ENCODE data around the gene IQCH.
"Not testable (repeated sequence)": the region's sequence is repeated elsewhere in the genome, so short reads cannot be mapped to it uniquely, and the experiment has no call there.

The IQCH gene

GRCh38 chr15:67415181-67415580, 160.6 kb downstream of the IQCH start:
- Mint-ChIP-seq H3K27ac (no peak overlapping the region), H3K27me3 (peaks cover 3% of the 10 kb centered on the region), H3K36me3 (peaks cover 17% of the 10 kb centered on the region), H3K9me3 (no peaks in the 10 kb centered on the region), H3K4me1 (no peaks in the 10 kb centered on the region), H3K4me3 (no peak overlapping the region)
- no peak for DNase-seq (ENCODE audit: low spot score in 2 of 2)
- no peak for ATAC-seq (ENCODE audit: low read depth)

- Mint-ChIP-seq H3K4me1 (no peaks in the 10 kb centered on the region), H3K27me3 (peaks cover 3% of the 10 kb centered on the region), H3K27ac (no peak overlapping the region), H3K36me3 (peaks cover 17% of the 10 kb centered on the region), H3K9me3 (no peaks in the 10 kb centered on the region), H3K4me3 (no peak overlapping the region)
- no peak for ATAC-seq (ENCODE audit: low read depth)
- DNase-seq (ENCODE audit: low spot score in 2 of 2): no peak
Observed at GRCh38 chr15:67416891-67417290, 162.3 kb downstream of the IQCH start.

GRCh38 chr15:67419705-67420104, 165.1 kb downstream of the IQCH start:
- Mint-ChIP-seq H3K9me3 (no peaks in the 10 kb centered on the region), H3K27me3 (no peaks in the 10 kb centered on the region), H3K27ac (no peak overlapping the region), H3K36me3 (peaks cover 8% of the 10 kb centered on the region), H3K4me3 (no peak overlapping the region), H3K4me1 (no peaks in the 10 kb centered on the region)
- ATAC-seq (ENCODE audit: low read depth) (no peak), DNase-seq (ENCODE audit: low spot score in 2 of 2) (no peak)

GRCh38 chr15:67420137-67420536, 165.6 kb downstream of the IQCH start:
- no peak overlapping the region for H3K4me3 Mint-ChIP-seq
- no peak overlapping the region for H3K27ac Mint-ChIP-seq
- no peaks in the 10 kb centered on the region for H3K27me3 Mint-ChIP-seq
- H3K9me3 Mint-ChIP-seq: no peaks in the 10 kb centered on the region
- ATAC-seq (ENCODE audit: low read depth) (no peak), DNase-seq (ENCODE audit: low spot score in 2 of 2) (no peak)
- no peaks in the 10 kb centered on the region for H3K4me1 Mint-ChIP-seq
- H3K36me3 Mint-ChIP-seq: peaks cover 5% of the 10 kb centered on the region

GRCh38 chr15:67421105-67421504, 166.5 kb downstream of the IQCH start:
- no peak overlapping the region for H3K4me3 Mint-ChIP-seq
- no peak overlapping the region for H3K27ac Mint-ChIP-seq
- no peaks in the 10 kb centered on the region for H3K27me3 Mint-ChIP-seq
- no peak for DNase-seq (ENCODE audit: low spot score in 2 of 2)
- no peaks in the 10 kb centered on the region for H3K9me3 Mint-ChIP-seq
- no peaks in the 10 kb centered on the region for H3K4me1 Mint-ChIP-seq
- peaks cover 2% of the 10 kb centered on the region for H3K36me3 Mint-ChIP-seq
- ATAC-seq (ENCODE audit: low read depth): no peak

- Mint-ChIP-seq H3K27ac (no peak overlapping the region), H3K4me3 (no peak overlapping the region), H3K36me3 (peaks cover 2% of the 10 kb centered on the region), H3K27me3 (no peaks in the 10 kb centered on the region), H3K9me3 (no peaks in the 10 kb centered on the region), H3K4me1 (no peaks in the 10 kb centered on the region)
- ATAC-seq (ENCODE audit: low read depth): no peak
- DNase-seq (ENCODE audit: low spot score in 2 of 2): no peak
Observed at GRCh38 chr15:67422296-67422695, 167.7 kb downstream of the IQCH start.

- peak; percentile 7 to 26 for DNase-seq (ENCODE audit: low spot score in 2 of 2)
- no peak overlapping the region for H3K27ac Mint-ChIP-seq
- no peaks in the 10 kb centered on the region for H3K4me1 Mint-ChIP-seq
Observed at GRCh38 chr15:67433495-67434099, 179.0 kb downstream of the IQCH start.

GRCh38 chr15:67436351-67437250, 182.0 kb downstream of the IQCH start:
- H3K27me3 Mint-ChIP-seq; H3K27ac Mint-ChIP-seq; H3K4me3 Mint-ChIP-seq; H3K9me3 Mint-ChIP-seq; DNase-seq (ENCODE audit: low spot score in 2 of 2); ATAC-seq (ENCODE audit: low read depth); H3K4me1 Mint-ChIP-seq: not testable (repeated sequence)
- H3K36me3 Mint-ChIP-seq: peaks cover 19% of the 10 kb centered on the region

More at GRCh38 chr15:67433495-67434099, 179.0 kb downstream of the IQCH start:
- no peaks in the 10 kb centered on the region for H3K9me3 Mint-ChIP-seq
- H3K4me3 Mint-ChIP-seq: no peak overlapping the region
- H3K27me3 Mint-ChIP-seq: no peaks in the 10 kb centered on the region
- no peak for ATAC-seq (ENCODE audit: low read depth)
- peaks cover 13% of the 10 kb centered on the region for H3K36me3 Mint-ChIP-seq

- Mint-ChIP-seq H3K4me1 (no peaks in the 10 kb centered on the region), H3K27me3 (no peaks in the 10 kb centered on the region), H3K36me3 (peaks cover 13% of the 10 kb centered on the region), H3K9me3 (peaks cover 3% of the 10 kb centered on the region), H3K27ac (no peak overlapping the region), H3K4me3 (no peak overlapping the region)
- DNase-seq (ENCODE audit: low spot score in 2 of 2) (no peak), ATAC-seq (ENCODE audit: low read depth) (no peak)
Observed at GRCh38 chr15:67444100-67444499, 189.5 kb downstream of the IQCH start.

- no peak overlapping the region for H3K27ac Mint-ChIP-seq
- ATAC-seq (ENCODE audit: low read depth): no peak
- H3K27me3 Mint-ChIP-seq: no peaks in the 10 kb centered on the region
- H3K4me1 Mint-ChIP-seq: no peaks in the 10 kb centered on the region
- H3K36me3 Mint-ChIP-seq: peaks cover 5% of the 10 kb centered on the region
- DNase-seq (ENCODE audit: low spot score in 2 of 2): no peak
- H3K4me3 Mint-ChIP-seq: no peak overlapping the region
- H3K9me3 Mint-ChIP-seq: peaks cover 3% of the 10 kb centered on the region
Observed at GRCh38 chr15:67446449-67446848, 191.9 kb downstream of the IQCH start.

GRCh38 chr15:67448372-67448771, 193.8 kb downstream of the IQCH start:
- ATAC-seq (ENCODE audit: low read depth); DNase-seq (ENCODE audit: low spot score in 2 of 2); H3K4me1 Mint-ChIP-seq; H3K36me3 Mint-ChIP-seq; H3K4me3 Mint-ChIP-seq; H3K27me3 Mint-ChIP-seq; H3K27ac Mint-ChIP-seq; H3K9me3 Mint-ChIP-seq: not testable (repeated sequence)

- H3K9me3 Mint-ChIP-seq; H3K36me3 Mint-ChIP-seq; H3K4me1 Mint-ChIP-seq; H3K27ac Mint-ChIP-seq; ATAC-seq (ENCODE audit: low read depth); H3K4me3 Mint-ChIP-seq; H3K27me3 Mint-ChIP-seq; DNase-seq (ENCODE audit: low spot score in 2 of 2): not testable (repeated sequence)
Observed at GRCh38 chr15:67453703-67454102, 199.1 kb downstream of the IQCH start.

- no peak overlapping the region for H3K4me3 Mint-ChIP-seq
- H3K4me1 Mint-ChIP-seq: no peaks in the 10 kb centered on the region
- DNase-seq (ENCODE audit: low spot score in 2 of 2) (peak; percentile 77 to 85), ATAC-seq (ENCODE audit: low read depth) (peak; percentile 90)
- H3K27ac Mint-ChIP-seq: no peak overlapping the region
- H3K27me3 Mint-ChIP-seq: no peaks in the 10 kb centered on the region
- no peaks in the 10 kb centered on the region for H3K36me3 Mint-ChIP-seq
- peaks cover 1% of the 10 kb centered on the region for H3K9me3 Mint-ChIP-seq
Observed at GRCh38 chr15:67456677-67457529, 202.3 kb downstream of the IQCH start.

Data from memory B cell (primary cell).